Measurements from ENCODE around the gene TIAM1.

DNA sequence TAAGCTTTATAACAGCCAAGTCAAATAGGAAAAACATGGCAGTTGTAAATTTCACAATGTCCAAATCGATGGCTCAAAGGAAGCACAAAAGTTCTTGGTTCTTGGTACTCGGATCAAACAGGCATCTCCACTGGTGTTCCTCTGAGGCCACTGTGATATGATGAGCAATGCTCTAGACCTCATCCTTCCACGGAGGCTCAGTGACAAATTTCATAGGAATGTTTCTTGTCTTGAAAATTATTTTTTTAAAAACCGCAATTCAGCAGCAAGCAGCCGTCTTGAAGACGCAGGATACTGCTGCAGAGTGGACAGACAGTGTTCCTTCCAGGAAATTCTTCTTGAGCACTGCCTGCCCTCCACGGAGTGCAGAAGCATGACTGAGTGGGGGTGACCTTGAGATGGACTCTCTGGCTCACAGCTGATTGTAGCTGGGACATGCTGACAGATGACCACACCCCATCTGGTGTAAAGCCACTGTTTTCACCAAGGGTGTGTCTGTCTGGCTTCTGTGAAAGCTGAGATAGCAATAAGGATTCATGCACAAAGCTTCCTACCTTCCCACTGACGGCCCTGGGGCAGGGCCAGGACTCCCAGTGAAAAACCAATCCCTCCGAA lies 61.9 kb downstream of the TIAM1 start:
- TF ChIP-seq POLR2A (IDR thresholded peaks at IDR 0.05), result no peak
- TF ChIP-seq, protein P1, sequence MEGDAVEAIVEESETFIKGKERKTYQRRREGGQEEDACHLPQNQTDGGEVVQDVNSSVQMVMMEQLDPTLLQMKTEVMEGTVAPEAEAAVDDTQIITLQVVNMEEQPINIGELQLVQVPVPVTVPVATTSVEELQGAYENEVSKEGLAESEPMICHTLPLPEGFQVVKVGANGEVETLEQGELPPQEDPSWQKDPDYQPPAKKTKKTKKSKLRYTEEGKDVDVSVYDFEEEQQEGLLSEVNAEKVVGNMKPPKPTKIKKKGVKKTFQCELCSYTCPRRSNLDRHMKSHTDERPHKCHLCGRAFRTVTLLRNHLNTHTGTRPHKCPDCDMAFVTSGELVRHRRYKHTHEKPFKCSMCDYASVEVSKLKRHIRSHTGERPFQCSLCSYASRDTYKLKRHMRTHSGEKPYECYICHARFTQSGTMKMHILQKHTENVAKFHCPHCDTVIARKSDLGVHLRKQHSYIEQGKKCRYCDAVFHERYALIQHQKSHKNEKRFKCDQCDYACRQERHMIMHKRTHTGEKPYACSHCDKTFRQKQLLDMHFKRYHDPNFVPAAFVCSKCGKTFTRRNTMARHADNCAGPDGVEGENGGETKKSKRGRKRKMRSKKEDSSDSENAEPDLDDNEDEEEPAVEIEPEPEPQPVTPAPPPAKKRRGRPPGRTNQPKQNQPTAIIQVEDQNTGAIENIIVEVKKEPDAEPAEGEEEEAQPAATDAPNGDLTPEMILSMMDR (IDR thresholded peaks at IDR 0.05), result no peak

Measured in right lobe of liver (tissue), 4 donors.